ENCODE measurements around the gene TFR2.
A peak's percentile ranks its signal among the peaks of the same experiment; 100 is the strongest.
"Not testable (repeated sequence)": the region's sequence is repeated elsewhere in the genome, so short reads cannot be mapped to it uniquely, and the experiment has no call there.

Gene TFR2

DNA sequence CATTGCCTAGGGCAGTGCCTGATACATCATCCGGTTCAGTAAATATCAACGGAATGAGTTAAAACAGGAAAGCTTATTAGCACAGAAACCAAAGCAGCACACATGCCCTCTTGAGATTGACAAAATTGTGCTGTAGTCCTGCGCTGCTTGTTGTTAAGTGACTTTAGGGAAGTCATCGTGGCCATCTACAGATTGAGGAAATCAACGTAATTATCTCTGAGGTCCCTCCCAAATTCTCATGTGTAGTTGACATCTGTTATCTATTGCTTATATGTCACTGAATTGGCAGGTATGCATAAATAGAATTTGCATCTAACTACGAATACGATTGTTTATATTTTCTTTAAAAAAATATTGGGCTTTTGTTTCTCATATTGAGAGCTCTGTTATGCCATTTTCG is 28.7 kb upstream of the TFR2 start:
- CTCF ChIA-PET, result interaction anchor here (0.6 kb wide), 1 partner anchor 16 kb away, joined by 7 read pairs; no protein-coding TSS in a partner anchor
- POLR2A ChIA-PET (ENCODE audit: low non-redundant PET), result no interaction called here
- no peak overlapping the region for H3K27ac ChIP-seq
- TF ChIP-seq, protein P1, sequence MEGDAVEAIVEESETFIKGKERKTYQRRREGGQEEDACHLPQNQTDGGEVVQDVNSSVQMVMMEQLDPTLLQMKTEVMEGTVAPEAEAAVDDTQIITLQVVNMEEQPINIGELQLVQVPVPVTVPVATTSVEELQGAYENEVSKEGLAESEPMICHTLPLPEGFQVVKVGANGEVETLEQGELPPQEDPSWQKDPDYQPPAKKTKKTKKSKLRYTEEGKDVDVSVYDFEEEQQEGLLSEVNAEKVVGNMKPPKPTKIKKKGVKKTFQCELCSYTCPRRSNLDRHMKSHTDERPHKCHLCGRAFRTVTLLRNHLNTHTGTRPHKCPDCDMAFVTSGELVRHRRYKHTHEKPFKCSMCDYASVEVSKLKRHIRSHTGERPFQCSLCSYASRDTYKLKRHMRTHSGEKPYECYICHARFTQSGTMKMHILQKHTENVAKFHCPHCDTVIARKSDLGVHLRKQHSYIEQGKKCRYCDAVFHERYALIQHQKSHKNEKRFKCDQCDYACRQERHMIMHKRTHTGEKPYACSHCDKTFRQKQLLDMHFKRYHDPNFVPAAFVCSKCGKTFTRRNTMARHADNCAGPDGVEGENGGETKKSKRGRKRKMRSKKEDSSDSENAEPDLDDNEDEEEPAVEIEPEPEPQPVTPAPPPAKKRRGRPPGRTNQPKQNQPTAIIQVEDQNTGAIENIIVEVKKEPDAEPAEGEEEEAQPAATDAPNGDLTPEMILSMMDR (conservative IDR thresholded peaks at IDR 0.05; ENCODE audit: low read depth), result no peak
- no peak for DNase-seq (ENCODE audit: low spot score)

DNA sequence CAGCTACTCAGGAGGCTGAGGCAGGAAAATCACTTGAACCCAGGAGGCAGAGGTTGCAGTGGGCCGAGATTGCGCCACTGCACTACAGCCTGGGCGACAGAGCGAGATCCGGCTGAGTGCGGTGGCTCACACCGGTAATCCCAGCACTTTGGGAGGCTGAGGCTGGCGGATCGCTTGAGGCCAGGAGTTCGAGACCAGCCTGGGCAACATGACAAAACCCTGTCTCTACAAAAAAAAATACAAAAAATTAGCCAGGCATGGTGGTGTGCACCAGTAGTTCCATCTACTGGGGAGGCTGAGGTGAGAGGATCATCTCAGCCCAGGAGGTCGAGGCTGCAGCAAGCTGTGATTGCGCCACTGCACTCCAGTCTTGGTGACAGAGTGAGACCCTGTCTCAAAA is 27.8 kb upstream of the TFR2 start:
- DNase-seq (ENCODE audit: low spot score); H3K27ac ChIP-seq; POLR2A ChIA-PET (ENCODE audit: low non-redundant PET): not testable (repeated sequence)
- CTCF ChIA-PET, result interaction anchor here (0.7 kb wide), 2 partner anchors 46 to 116 kb away, joined by 4 read pairs; no protein-coding TSS in a partner anchor

DNA sequence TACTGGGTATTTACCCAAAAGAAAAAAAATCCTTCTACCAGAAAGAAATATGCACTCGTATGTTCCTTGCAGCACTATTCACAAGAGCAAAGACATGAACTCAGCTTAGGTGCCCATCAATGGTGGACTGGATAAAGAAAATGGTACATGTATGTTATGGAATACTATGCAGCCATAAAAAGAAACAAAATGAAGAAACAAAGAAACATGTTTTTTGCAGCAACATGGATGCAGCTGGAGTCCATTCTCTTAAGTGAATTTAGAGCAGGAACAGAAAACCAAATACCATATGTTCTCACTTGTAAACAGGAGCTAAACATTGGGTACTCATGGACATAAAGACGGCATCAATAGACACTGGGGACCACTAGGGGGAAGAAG is 26.7 kb upstream of the TFR2 start:
- no peak overlapping the region for H3K27ac ChIP-seq
- POLR2A ChIA-PET (ENCODE audit: low non-redundant PET), result no interaction called here
- DNase-seq (ENCODE audit: low spot score), result no peak
- TF ChIP-seq, protein P1 (conservative IDR thresholded peaks at IDR 0.05; ENCODE audit: low read depth), result no peak
- CTCF ChIA-PET, result interaction anchor here (0.6 kb wide), 1 partner anchor 15 kb away, joined by 4 read pairs; no protein-coding TSS in a partner anchor

DNA sequence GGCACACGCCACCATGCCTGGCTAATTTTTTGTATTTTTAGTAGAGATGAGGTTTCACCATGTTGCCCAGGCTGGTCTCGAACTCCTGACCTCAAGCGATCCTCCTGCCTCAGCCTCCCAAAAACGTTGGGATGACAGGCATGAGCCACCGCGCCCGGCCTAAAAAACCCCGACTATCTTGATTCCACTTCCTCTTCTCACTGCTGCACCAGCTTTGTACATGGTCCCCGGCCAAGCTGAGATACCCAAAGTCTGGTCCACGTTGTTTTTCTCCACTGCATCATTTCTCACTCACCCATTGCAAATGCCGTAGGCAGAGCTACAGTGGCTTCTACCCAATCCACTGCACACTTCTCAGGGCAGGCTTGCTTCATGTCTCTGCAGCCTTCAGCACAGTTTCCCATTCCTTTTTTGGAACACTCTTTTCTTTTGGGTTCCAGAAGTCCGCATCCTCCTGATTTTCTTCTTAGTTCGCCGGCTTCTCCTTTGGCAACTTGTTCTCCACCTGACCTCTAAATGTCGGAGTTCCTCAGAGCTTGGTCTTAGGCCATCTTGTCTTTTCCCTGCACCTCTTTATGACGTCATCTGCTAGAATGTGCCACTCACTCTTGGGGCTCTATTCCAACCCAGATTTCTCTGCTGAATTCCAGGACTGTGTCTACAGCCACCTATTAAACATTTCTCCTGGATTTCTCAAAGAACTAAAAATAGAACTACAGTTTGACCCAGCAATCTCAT is 26.1 kb upstream of the TFR2 start:
- CTCF ChIA-PET, result no interaction called here
- DNase-seq (ENCODE audit: low spot score), result no peak
- TF ChIP-seq, protein P1 (conservative IDR thresholded peaks at IDR 0.05; ENCODE audit: low read depth), result no peak
- no peak overlapping the region for H3K27ac ChIP-seq
- POLR2A ChIA-PET (ENCODE audit: low non-redundant PET), result no interaction called here

DNA sequence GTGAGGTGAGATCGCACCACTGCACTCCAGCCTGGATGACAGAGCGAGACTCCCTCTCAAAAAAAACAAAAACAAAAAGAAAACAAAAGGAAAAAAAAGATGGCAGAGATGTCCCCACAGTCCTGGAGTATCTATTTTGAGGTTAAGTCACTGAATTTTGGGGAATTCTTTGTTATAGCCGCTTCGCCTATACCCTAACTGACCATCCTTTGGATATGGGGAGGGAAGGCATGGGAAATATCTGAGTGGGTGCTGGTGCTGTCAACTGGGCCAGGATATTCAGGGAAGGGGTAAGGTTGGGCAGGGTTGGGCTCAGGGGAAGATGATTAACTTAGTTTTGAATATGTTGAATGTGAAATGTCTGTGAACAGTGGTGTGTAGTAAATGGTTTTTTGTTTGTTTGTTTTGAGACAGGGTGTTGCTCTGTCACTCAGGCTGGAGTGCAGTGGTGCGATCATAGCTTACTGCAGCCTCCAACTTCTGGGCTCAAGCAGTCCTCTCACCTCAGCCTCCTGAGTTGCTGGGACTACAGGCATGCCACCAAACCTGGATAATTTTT is 23.9 kb upstream of the TFR2 start:
- DNase-seq (ENCODE audit: low spot score), result no peak
- CTCF ChIA-PET, result no interaction called here
- no peak overlapping the region for H3K27ac ChIP-seq
- TF ChIP-seq, protein P1 (conservative IDR thresholded peaks at IDR 0.05; ENCODE audit: low read depth), result no peak
- POLR2A ChIA-PET (ENCODE audit: low non-redundant PET), result no interaction called here

DNA sequence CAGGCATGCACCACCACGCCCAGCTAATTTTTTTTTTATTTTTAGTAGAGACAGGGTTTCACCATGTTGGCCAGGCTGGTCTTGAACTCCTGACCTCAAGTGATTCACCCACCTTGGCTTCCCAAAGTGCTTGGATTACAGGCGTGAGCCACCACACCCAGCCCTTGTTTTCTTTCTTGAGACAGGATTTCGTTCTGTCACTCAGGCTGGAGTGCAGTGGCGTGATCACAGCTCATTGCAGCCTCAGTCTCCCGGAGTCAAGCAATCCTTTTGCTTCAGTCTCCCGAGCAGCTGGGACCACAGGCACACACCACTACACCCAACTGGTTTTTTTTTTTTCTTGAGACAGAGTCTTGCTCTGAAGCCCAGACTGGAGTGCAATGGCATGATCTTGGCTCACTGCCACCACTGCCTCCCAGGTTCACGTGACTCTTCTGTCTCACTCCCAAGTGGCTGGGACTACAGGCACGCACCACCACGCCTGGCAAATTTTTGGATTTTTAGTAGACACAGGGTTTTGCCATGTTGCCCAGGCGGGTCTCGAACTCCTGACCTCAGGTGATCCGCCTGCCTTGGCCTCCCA is 20.9 kb upstream of the TFR2 start:
- H3K27ac ChIP-seq; POLR2A ChIA-PET (ENCODE audit: low non-redundant PET); DNase-seq (ENCODE audit: low spot score): not testable (repeated sequence)
- CTCF ChIA-PET, result interaction anchor here (0.6 to 1.3 kb wide), 3 partner anchors 14 to 164 kb away, joined by 3 to 6 read pairs (median 4); no protein-coding TSS in a partner anchor

DNA sequence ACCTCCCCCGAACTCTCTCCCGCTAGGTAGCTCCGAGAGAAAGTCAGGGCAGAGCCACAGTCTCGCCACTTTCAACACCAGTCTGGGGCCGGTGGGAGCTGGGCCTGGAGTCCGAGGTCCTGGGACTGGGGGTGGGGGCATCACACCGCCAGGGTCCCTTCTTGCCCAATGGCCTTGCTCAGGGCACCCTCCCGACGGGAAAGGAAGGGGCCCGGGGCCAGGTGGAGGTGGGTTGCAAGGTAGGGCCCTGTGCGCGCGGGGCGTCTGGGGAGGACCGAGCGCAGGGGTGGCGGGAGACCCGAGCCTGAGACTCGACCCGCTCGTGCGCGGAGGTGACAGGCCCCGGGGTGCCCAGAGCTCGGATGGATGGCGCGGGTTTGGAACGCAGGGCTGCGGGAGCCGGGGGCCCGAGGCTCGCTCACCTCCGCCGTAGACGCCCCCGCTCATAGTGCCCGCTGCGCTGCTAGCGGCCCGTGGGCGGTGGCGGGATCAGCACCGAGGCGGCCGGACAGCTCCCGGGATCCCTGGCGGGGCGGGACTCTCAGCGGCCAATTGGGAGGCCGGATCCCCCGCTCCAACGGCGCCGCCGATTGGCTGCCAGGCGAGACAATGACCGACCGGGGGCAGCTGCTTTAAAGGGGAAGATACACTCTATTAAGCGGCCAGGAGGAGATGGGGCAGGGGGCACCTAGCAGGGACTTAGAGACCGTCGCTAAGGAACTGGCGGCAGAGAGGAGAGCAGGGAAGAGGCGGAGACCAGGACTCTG is 14.7 kb upstream of the TFR2 start, which contains the start of gene ACTL6B:
ACTL6B (minus strand) TSS at position 541 of the 767 bp plus-strand sequence; CDS start at position 447, 94 bp downstream.
- peak; percentile 73 for DNase-seq (ENCODE audit: low spot score)
- ChIA-PET CTCF (interaction anchor here (0.6 to 0.9 kb wide), 3 partner anchors 11 to 242 kb away, joined by 3 to 4 read pairs (median 3); no protein-coding TSS in a partner anchor), POLR2A (ENCODE audit: low non-redundant PET) (no interaction called here)
- TF ChIP-seq, protein P1 (conservative IDR thresholded peaks at IDR 0.05; ENCODE audit: low read depth), result no peak
- no peak within 1 kb of the TSS for H3K27ac ChIP-seq

Data from RWPE1 (cell line).